GM13977 (cell line): ENCODE data around the gene ORC4.

ENCODE experiments used
- DNase-seq: peaks from one replicate; pipeline ENCODE4 v3.0.0; 2012; ENCODE audit warnings: low spot score
- in situ Hi-C: fragments of 300-500 bp; cut with MboI; formaldehyde crosslinking; loops from one replicate; pipeline ENCODE4 v1.12.0; 2022; ENCODE audit warnings: low sequenced_read_pairs, low pct_unique_long_range_greater_than_20kb, mixed read lengths, inconsistent platforms; ENCODE audit not compliant: unreplicated experiment
- TF ChIP-seq, protein P1 (sequence below): IDR thresholded peaks from 2 replicates; pipeline ENCODE4 v1.5.1; 2012; ENCODE audit warnings: mild to moderate bottlenecking, control low read depth; ENCODE audit not compliant: insufficient read depth; ENCODE audit errors: extremely low read depth, missing control alignments

Gene ORC4

DNA sequence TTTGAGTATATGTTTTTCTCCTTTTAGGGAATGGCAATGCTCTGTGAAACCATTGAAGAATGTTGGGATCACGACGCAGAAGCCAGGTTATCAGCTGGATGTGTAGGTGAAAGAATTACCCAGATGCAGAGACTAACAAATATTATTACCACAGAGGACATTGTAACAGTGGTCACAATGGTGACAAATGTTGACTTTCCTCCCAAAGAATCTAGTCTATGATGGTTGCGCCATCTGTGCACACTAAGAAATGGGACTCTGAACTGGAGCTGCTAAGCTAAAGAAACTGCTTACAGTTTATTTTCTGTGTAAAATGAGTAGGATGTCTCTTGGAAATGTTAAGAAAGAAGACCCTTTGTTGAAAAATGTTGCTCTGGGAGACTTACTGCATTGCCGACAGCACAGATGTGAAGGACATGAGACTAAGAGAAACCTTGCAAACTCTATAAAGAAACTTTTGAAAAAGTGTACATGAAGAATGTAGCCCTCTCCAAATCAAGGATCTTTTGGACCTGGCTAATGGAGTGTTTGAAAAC is 93.4 kb downstream of the ORC4 start:
- TF ChIP-seq, protein P1, sequence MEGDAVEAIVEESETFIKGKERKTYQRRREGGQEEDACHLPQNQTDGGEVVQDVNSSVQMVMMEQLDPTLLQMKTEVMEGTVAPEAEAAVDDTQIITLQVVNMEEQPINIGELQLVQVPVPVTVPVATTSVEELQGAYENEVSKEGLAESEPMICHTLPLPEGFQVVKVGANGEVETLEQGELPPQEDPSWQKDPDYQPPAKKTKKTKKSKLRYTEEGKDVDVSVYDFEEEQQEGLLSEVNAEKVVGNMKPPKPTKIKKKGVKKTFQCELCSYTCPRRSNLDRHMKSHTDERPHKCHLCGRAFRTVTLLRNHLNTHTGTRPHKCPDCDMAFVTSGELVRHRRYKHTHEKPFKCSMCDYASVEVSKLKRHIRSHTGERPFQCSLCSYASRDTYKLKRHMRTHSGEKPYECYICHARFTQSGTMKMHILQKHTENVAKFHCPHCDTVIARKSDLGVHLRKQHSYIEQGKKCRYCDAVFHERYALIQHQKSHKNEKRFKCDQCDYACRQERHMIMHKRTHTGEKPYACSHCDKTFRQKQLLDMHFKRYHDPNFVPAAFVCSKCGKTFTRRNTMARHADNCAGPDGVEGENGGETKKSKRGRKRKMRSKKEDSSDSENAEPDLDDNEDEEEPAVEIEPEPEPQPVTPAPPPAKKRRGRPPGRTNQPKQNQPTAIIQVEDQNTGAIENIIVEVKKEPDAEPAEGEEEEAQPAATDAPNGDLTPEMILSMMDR = no peak
- no peak for DNase-seq
- in situ Hi-C loops = no loop called here

DNA sequence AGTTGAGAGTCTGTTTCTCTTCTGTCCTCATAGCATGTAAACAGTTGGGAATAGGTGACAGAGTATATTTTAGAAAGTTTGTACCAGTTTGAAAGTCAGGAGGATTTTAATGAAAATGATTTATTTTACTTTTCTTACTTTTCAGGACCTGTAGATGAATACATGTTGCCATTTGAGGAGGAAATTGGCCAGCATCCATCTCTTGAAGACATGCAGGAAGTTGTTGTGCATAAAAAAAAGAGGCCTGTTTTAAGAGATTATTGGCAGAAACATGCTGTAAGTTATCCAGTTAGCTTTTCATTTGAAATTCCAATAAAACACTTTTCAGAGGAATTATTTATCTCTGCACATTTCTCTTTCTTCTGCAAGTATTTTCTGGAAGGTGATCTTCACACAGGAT is 94.7 kb downstream of the ORC4 start:
- DNase-seq = no peak
- in situ Hi-C loops = no loop called here
- TF ChIP-seq, protein P1 = no peak

GRCh38 chr2:147924647-147925046 is 95.9 kb downstream of the ORC4 start:
- in situ Hi-C loops = loop anchor here (25.0 kb wide), 3 partner anchors 562 to 1187 kb away; no protein-coding TSS in a partner anchor
- no peak for DNase-seq
- TF ChIP-seq, protein P1 = no peak

DNA sequence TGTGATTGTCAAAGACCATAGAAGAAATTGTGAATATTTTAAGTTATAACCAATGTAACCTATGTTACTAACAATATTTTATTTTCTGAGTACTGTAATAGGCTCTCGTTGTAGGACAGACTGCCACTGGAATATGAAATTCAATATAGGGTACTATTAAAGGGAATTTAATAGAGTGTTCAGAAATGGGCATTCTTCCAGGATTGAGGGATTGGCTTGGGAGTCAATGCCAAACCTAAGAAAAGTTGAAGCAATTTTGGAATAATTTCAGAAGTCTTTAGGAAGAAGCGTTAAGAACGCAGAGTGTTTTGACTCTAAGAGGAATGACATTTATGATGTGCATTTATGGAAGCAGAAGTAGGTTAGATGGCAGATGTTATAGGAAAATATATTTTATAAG is 96.7 kb downstream of the ORC4 start:
- in situ Hi-C loops = loop anchor here (25.0 kb wide), 3 partner anchors 562 to 1187 kb away; no protein-coding TSS in a partner anchor
- DNase-seq = no peak
- TF ChIP-seq, protein P1 = no peak

- TF ChIP-seq, protein P1 = no peak
- DNase-seq = no peak
- in situ Hi-C loops = loop anchor here (25.0 kb wide), 3 partner anchors 555 to 1180 kb away; no protein-coding TSS in a partner anchor
Observed at GRCh38 chr2:147917161-147917560, 103.4 kb downstream of the ORC4 start.

DNA sequence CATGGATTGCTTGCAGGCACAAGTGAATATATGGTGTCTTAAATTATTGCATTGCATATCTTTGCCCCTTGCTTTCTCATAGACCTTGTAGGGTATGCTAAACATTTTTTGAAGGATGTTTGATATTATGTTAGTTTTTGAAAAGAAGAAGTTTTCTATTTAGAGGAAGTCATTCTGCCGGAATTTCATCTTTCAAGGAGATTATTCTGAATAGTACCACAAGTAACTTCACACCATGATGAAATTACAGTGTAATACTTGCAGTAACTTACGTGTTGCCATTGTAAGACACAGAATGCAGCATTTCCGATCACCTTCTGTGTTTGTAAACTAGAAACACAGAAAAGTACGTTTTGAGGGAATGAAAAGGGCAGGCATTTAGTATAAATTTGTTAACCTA is 103.8 kb downstream of the ORC4 start:
- TF ChIP-seq, protein P1 = no peak
- in situ Hi-C loops = loop anchor here (25.0 kb wide), 3 partner anchors 554 to 1179 kb away; no protein-coding TSS in a partner anchor
- no peak for DNase-seq
